Erythroblast (primary cell): ENCODE data around the gene PRPF31.

Experiments
- GATA1 ChIP-seq: IDR thresholded peaks from 2 replicates; pipeline ENCODE4 v1.6.1; 2011; ENCODE audit warnings: low read depth, mild to moderate bottlenecking, control low read depth, low read length, moderate library complexity
- POLR2A ChIP-seq: IDR thresholded peaks from 2 replicates; pipeline ENCODE4 v1.6.1; 2011; ENCODE audit warnings: mild to moderate bottlenecking, low read length

GRCh38 chr19:54106716-54107115 is 8.8 kb upstream of the PRPF31 start:
- TF ChIP-seq POLR2A (no peak), GATA1 (no peak)
